Panc1 (cell line): ENCODE results near the gene NEAT1. TPM values are rescaled to one million over a fixed set of nuclear protein-coding genes. Genes with fewer than 3 reads are reported as not detected.
A peak's percentile ranks its signal among the peaks of the same experiment; 100 is the strongest.

Source experiments
- ATAC-seq: fragments of 200-7000 bp; cut with Tn5 transposase; 2 replicates; pipeline ENCODE4 v1.9.1; 2020; ENCODE audit warnings: mild to moderate bottlenecking, moderate library complexity
- BruUV-seq: library from RNA; stranded (reverse); fragments of 400-500 nt; replicated peaks from 2 replicates; lab custom pipeline; 2021; lab: Mats Ljungman, UMichigan
- CTCF ChIA-PET: fragments of 300-600 bp; sonication (Branson Sonifier 250); formaldehyde crosslinking; loops from one replicate; lab custom pipeline; 2022; ENCODE audit warnings: antibody characterized with exemption; lab: Charles Lee
- POLR2A ChIA-PET: fragments of 300-600 bp; sonication (Branson Sonifier 250); formaldehyde crosslinking; loops from one replicate; lab custom pipeline; 2022; ENCODE audit warnings: antibody characterized with exemption; lab: Charles Lee
- DNase-seq: peaks from one replicate; pipeline ENCODE4 v3.0.0-alpha.2; 2010; ENCODE audit warnings: low read depth, low spot score
- H3K27ac ChIP-seq: 2 replicates; pipeline ENCODE4 v1.5.1; 2011; ENCODE audit warnings: mild to moderate bottlenecking, low read length, inconsistent platforms
- H3K27me3 ChIP-seq: fragments of 200-500 bp; sonication (Bioruptor generic); 2 replicates; pipeline ENCODE4 v1.6.0; 2014; ENCODE audit warnings: low read length, inconsistent platforms; ENCODE audit not compliant: control insufficient read depth, insufficient read depth
- H3K36me3 ChIP-seq: fragments of 200-500 bp; sonication (Bioruptor generic); 2 replicates; pipeline ENCODE4 v1.5.1; 2014; ENCODE audit warnings: inconsistent platforms, mild to moderate bottlenecking, low read length, moderate library complexity; ENCODE audit not compliant: control insufficient read depth, insufficient read depth
- H3K4me1 ChIP-seq: 2 replicates; pipeline ENCODE4 v1.5.1; 2011; ENCODE audit warnings: inconsistent platforms, mild to moderate bottlenecking, low read length, moderate library complexity; ENCODE audit not compliant: control insufficient read depth, insufficient read depth
- H3K4me3 ChIP-seq, 2 experiments: 2 replicates each; pipeline ENCODE4 v1.5.1; 2011 to 2012; ENCODE audit warnings: low read depth in 2 of 2, low read length in 2 of 2, mild to moderate bottlenecking in 2 of 2, inconsistent platforms in 1 of 2, moderate library complexity in 1 of 2
- H3K9me3 ChIP-seq: fragments of 200-500 bp; sonication (Bioruptor generic); 2 replicates; pipeline ENCODE4 v1.5.1; 2014; ENCODE audit warnings: low read depth, mild to moderate bottlenecking, inconsistent platforms, low read length, moderate library complexity; ENCODE audit not compliant: control insufficient read depth, insufficient read depth
- CTCF ChIP-seq: fragments of 450-650 bp; IDR thresholded peaks from 2 replicates; pipeline ENCODE4 v1.5.1; 2017; ENCODE audit warnings: mild to moderate bottlenecking
- POLR2AphosphoS5 ChIP-seq: IDR thresholded peaks from 2 replicates; pipeline ENCODE4 v1.6.1; 2012; ENCODE audit warnings: mild to moderate bottlenecking, low read depth, low read length, moderate library complexity
- SIN3A ChIP-seq: IDR thresholded peaks from 2 replicates; pipeline ENCODE4 v1.6.1; 2012; ENCODE audit warnings: low read depth, mild to moderate bottlenecking, low read length, moderate library complexity, borderline replicate concordance; ENCODE audit not compliant: insufficient read depth
- TCF7L2 ChIP-seq: IDR thresholded peaks from 2 replicates; pipeline ENCODE4 v1.6.1; 2011; ENCODE audit warnings: mild to moderate bottlenecking, low read depth, low read length, inconsistent platforms
- in situ Hi-C: cut with HindIII; loops from 2 replicates; pipeline ENCODE4 v1.10.0; 2016; ENCODE audit warnings: low sequenced_read_pairs, low pct_unique_long_range_greater_than_20kb
- intact Hi-C: fragments of 100-400 bp; cut with micrococcal nuclease; formaldehyde crosslinking; loops from one replicate; pipeline ENCODE4 v1.10.0; 2022; ENCODE audit not compliant: unreplicated experiment
- total RNA-seq: library from RNA; stranded (reverse); gene quantifications from one replicate; pipeline ENCODE4 v1.2.1, GENCODE V29; 2021; ENCODE audit not compliant: unreplicated experiment
- TF ChIP-seq, protein P1 (sequence below), 2 experiments: IDR thresholded peaks; 2 replicates each; pipeline ENCODE4 v1.6.1; 2011 to 2012; ENCODE audit warnings: low read depth in 2 of 2, control low read depth in 1 of 2, low read length in 1 of 2, mild to moderate bottlenecking in 1 of 2, moderate library complexity in 1 of 2; ENCODE audit not compliant: insufficient read depth in 1 of 2

NEAT1 gene
- total RNA-seq, 1 experiment from 2014 or later = 731 TPM

- ChIA-PET POLR2A (interaction anchor here (1.2 to 14.1 kb wide), 3 partner anchors 13 to 56 kb away, joined by 3 to 818 read pairs (median 126); partner anchors contain the start of gene MALAT1), CTCF (interaction anchor here (1.1 kb wide), 1 partner anchor 44 kb away, joined by 3 read pairs; no protein-coding TSS in a partner anchor)
- in situ Hi-C loops = no loop called here
- TF ChIP-seq TCF7L2 (no peak), POLR2AphosphoS5 (no peak), CTCF (no peak), SIN3A (no peak)
- TF ChIP-seq, protein P1, sequence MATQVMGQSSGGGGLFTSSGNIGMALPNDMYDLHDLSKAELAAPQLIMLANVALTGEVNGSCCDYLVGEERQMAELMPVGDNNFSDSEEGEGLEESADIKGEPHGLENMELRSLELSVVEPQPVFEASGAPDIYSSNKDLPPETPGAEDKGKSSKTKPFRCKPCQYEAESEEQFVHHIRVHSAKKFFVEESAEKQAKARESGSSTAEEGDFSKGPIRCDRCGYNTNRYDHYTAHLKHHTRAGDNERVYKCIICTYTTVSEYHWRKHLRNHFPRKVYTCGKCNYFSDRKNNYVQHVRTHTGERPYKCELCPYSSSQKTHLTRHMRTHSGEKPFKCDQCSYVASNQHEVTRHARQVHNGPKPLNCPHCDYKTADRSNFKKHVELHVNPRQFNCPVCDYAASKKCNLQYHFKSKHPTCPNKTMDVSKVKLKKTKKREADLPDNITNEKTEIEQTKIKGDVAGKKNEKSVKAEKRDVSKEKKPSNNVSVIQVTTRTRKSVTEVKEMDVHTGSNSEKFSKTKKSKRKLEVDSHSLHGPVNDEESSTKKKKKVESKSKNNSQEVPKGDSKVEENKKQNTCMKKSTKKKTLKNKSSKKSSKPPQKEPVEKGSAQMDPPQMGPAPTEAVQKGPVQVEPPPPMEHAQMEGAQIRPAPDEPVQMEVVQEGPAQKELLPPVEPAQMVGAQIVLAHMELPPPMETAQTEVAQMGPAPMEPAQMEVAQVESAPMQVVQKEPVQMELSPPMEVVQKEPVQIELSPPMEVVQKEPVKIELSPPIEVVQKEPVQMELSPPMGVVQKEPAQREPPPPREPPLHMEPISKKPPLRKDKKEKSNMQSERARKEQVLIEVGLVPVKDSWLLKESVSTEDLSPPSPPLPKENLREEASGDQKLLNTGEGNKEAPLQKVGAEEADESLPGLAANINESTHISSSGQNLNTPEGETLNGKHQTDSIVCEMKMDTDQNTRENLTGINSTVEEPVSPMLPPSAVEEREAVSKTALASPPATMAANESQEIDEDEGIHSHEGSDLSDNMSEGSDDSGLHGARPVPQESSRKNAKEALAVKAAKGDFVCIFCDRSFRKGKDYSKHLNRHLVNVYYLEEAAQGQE (IDR thresholded peaks at IDR 0.05; ENCODE audit: insufficient read depth in 1 of 2, low read depth in 2 of 2, low read length in 1 of 2) = no peak
- ATAC-seq = no peak
- Histone ChIP-seq H3K9me3 (no peaks in the 10 kb centered on the region), H3K4me1 (peaks cover 74% of the 10 kb centered on the region), H3K27me3 (no peaks in the 10 kb centered on the region), H3K36me3 (no peaks in the 10 kb centered on the region), H3K27ac (peak overlapping the region; percentile 100), H3K4me3 (peak overlapping the region; percentile 60 to 68)
- TSS peak; percentile 98 for BruUV-seq
- intact Hi-C loops = no loop called here
- no peak for DNase-seq
These were observed 54.1 kb downstream of the NEAT1 start for GRCh38 chr11:65476632-65477148.

DNA sequence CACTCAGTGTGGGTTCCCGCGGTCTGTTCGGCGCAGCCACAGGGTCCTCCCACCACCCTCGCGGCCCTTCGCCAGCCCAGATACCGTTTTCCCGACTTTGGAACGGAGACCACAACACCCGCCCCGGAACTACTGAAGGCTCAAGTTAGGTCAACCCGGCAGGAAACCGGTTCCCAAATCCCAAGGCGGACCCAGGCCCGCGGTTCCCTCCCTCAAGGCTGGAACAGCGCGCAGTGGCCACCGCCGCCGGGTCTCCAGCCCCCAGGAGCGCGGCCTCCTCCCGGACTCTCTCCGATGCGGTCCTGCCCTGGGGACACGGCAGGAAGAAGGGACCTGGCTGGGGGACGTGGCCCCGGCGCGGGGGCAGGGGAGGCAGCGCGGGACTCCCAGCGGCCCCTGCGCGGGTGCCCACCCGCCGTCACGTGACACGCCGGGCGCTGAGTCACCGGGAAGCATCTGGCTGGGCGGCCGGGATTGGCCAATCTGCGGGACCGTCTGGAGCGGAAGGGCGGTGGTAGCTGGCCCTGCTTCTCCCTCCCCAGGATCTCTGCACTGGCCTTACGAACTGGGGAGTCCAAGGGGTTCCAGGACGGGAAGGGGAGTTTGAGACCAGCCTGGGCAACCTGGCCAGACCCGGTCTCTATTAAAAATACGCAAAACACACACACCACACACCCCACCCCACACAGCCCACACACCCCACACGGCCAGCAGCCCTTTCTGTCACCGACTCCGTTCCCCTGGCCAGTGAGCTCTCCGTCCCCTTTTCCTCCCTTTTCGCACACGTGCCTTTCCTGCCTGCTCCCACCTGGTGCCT is 54.8 kb downstream of the NEAT1 start:
- ChIA-PET POLR2A (interaction anchor here (0.6 to 14.1 kb wide), 5 partner anchors 12 to 86 kb away, joined by 3 to 818 read pairs (median 4); partner anchors contain the start of gene MALAT1), CTCF (interaction anchor here (1.1 kb wide), 1 partner anchor 43 kb away, joined by 3 read pairs; no protein-coding TSS in a partner anchor)
- no TSS peak for BruUV-seq
- H3K27me3 ChIP-seq = no peaks in the 10 kb centered on the region
- no peak for TF ChIP-seq CTCF
- peak; percentile 81 for TF ChIP-seq POLR2AphosphoS5
- TF ChIP-seq, protein P1 (IDR thresholded peaks at IDR 0.05; ENCODE audit: insufficient read depth in 1 of 2, low read depth in 2 of 2, low read length in 1 of 2) = peak in 1 of 2 experiments; percentile 30; a peak in 1 of 4 replicates
- TF ChIP-seq TCF7L2 = peak; percentile 39; the same call in 1 of the 2 replicates
- TF ChIP-seq SIN3A = peak; percentile 71; the same call in 1 of the 2 replicates
- H3K36me3 ChIP-seq = no peaks in the 10 kb centered on the region
- H3K27ac ChIP-seq = peak overlapping the region; percentile 100
- H3K4me1 ChIP-seq = peaks cover 75% of the 10 kb centered on the region
- ATAC-seq (peak; percentile 80), DNase-seq (no peak)
- no peaks in the 10 kb centered on the region for H3K9me3 ChIP-seq
- H3K4me3 ChIP-seq = peak overlapping the region; percentile 60 to 68
- in situ Hi-C loops (no loop called here), intact Hi-C loops (no loop called here)
